Stimulated activated CD4-positive, alpha-beta T cell treated with anti-CD3 and anti-CD28 coated beads, Interleukin-15, amount 100 ng/mL, for 1 hour (primary cell): ENCODE data around the gene UBIAD1.
"Not testable (repeated sequence)": the region's sequence is repeated elsewhere in the genome, so short reads cannot be mapped to it uniquely, and the experiment has no call there.

Experiments
- DNase-seq, 2 donors: peaks; one replicate each; pipeline ENCODE4 v3.0.0-alpha.2; 2020; ENCODE audit warnings: low read depth in 1 of 2, low spot score in 1 of 2

The UBIAD1 gene

GRCh38 chr1:11279152-11279551 lies 6.2 kb downstream of the UBIAD1 start:
- no peak for DNase-seq

- no peak for DNase-seq
These were observed 6.6 kb downstream of the UBIAD1 start for GRCh38 chr1:11279630-11280029.

- DNase-seq, result no peak
These were observed 7.8 kb downstream of the UBIAD1 start for GRCh38 chr1:11280719-11281376.

GRCh38 chr1:11281518-11282331 lies 8.7 kb downstream of the UBIAD1 start:
- no peak for DNase-seq

- DNase-seq, result no peak
These were observed 10.2 kb downstream of the UBIAD1 start for GRCh38 chr1:11283151-11283550.

- DNase-seq, result no peak
These were observed 11.8 kb downstream of the UBIAD1 start for GRCh38 chr1:11284784-11285183.

- no peak for DNase-seq
These were observed 13.1 kb downstream of the UBIAD1 start for GRCh38 chr1:11285883-11286734.

GRCh38 chr1:11286735-11287410 lies 13.9 kb downstream of the UBIAD1 start:
- no peak for DNase-seq

- DNase-seq, result no peak
These were observed 16.1 kb downstream of the UBIAD1 start for GRCh38 chr1:11289064-11289463.

GRCh38 chr1:11291049-11291448 lies 18.1 kb downstream of the UBIAD1 start:
- DNase-seq, result no peak

- no peak for DNase-seq
These were observed 20.9 kb downstream of the UBIAD1 start for GRCh38 chr1:11293856-11294255.

- DNase-seq, result no peak
These were observed 22.0 kb downstream of the UBIAD1 start for GRCh38 chr1:11294951-11295350.

- no peak for DNase-seq
These were observed 22.9 kb downstream of the UBIAD1 start for GRCh38 chr1:11295905-11296304.

GRCh38 chr1:11297774-11298173 lies 24.8 kb downstream of the UBIAD1 start:
- not testable (repeated sequence) for DNase-seq

GRCh38 chr1:11298390-11299224 lies 25.6 kb downstream of the UBIAD1 start:
- DNase-seq, result no peak

GRCh38 chr1:11299225-11299574 lies 26.2 kb downstream of the UBIAD1 start:
- no peak for DNase-seq

- DNase-seq, result no peak
These were observed 28.6 kb downstream of the UBIAD1 start for GRCh38 chr1:11301601-11302000.

- DNase-seq, result no peak
These were observed 29.4 kb downstream of the UBIAD1 start for GRCh38 chr1:11302366-11302765.

GRCh38 chr1:11305516-11305915 lies 32.5 kb downstream of the UBIAD1 start:
- DNase-seq, result not testable (repeated sequence)

- no peak for DNase-seq
These were observed 34.9 kb downstream of the UBIAD1 start for GRCh38 chr1:11307852-11308251.
